Kidney epithelial cell (primary cell): ENCODE data around the gene KCTD2. TPM values are rescaled to one million over a fixed set of nuclear protein-coding genes. Genes with fewer than 3 reads are reported as not detected.
"Not testable (repeated sequence)": the region's sequence is repeated elsewhere in the genome, so short reads cannot be mapped to it uniquely, and the experiment has no call there.

Experiments
- DNase-seq: peaks from one replicate; pipeline ENCODE4 v3.0.0-alpha.2; 2010; ENCODE audit warnings: low read depth
- H3K27me3 ChIP-seq: 2 replicates; pipeline ENCODE4 v1.6.0; 2011; ENCODE audit warnings: low read length; ENCODE audit not compliant: control insufficient read depth, insufficient read depth
- H3K36me3 ChIP-seq: 2 replicates; pipeline ENCODE4 v1.5.1; 2011; ENCODE audit warnings: low read length; ENCODE audit not compliant: control insufficient read depth, insufficient read depth
- H3K4me3 ChIP-seq: 2 replicates; pipeline ENCODE4 v1.5.1; 2011; ENCODE audit warnings: low read depth, mild to moderate bottlenecking, control low read depth, low read length
- total RNA-seq: library from RNA; depleted of rRNA; stranded (reverse); fragments of >200 nt; gene quantifications from 2 replicates; pipeline ENCODE4 v1.2.3, GENCODE V29; 2015
- TF ChIP-seq, protein P1 (sequence below): IDR thresholded peaks from 2 replicates; pipeline ENCODE4 v1.5.1; 2011; ENCODE audit warnings: mild to moderate bottlenecking, moderate library complexity, low read length, control low read depth, inconsistent platforms; ENCODE audit not compliant: insufficient read depth, poor library complexity, severe bottlenecking

Gene KCTD2
- total RNA-seq, 1 donor from 2014 or later, result 15.6 TPM

DNA sequence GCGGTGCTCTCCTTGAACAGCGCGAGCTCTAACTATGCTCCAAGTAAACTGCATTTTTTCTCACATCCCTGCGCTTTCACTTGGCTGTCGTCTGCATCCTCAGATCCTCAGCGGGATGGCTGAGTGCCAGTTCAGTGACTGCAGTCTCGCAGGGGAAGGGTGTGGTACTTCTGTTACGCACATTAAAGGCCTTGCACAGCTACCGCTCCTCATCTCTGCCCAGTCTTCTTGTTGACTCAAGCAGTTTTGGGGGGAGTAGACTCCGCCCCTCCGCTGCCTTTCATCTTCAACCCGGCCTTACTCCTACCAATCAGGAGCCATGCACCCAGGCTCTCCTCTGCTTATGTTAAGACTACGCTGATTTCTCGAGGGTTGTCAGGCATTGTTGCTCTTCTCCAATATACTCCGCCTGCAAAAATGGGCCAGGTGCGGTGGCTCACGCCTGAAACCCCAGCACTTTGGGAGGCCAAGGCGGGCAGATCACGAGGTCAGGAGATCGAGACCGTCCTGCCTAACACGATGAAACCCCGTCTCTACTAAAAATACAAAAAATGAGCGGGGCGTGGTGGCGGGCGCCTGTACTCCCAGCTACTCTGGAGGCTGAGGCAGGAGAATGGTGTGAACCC lies 10.3 kb upstream of the KCTD2 start:
- Histone ChIP-seq H3K27me3 (no peaks in the 10 kb centered on the region), H3K36me3 (no peaks in the 10 kb centered on the region), H3K4me3 (no peak overlapping the region)
- TF ChIP-seq, protein P1, sequence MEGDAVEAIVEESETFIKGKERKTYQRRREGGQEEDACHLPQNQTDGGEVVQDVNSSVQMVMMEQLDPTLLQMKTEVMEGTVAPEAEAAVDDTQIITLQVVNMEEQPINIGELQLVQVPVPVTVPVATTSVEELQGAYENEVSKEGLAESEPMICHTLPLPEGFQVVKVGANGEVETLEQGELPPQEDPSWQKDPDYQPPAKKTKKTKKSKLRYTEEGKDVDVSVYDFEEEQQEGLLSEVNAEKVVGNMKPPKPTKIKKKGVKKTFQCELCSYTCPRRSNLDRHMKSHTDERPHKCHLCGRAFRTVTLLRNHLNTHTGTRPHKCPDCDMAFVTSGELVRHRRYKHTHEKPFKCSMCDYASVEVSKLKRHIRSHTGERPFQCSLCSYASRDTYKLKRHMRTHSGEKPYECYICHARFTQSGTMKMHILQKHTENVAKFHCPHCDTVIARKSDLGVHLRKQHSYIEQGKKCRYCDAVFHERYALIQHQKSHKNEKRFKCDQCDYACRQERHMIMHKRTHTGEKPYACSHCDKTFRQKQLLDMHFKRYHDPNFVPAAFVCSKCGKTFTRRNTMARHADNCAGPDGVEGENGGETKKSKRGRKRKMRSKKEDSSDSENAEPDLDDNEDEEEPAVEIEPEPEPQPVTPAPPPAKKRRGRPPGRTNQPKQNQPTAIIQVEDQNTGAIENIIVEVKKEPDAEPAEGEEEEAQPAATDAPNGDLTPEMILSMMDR, result no peak
- DNase-seq, result no peak

GRCh38 chr17:75039238-75039637 lies 7.8 kb upstream of the KCTD2 start:
- H3K36me3 ChIP-seq, result peaks cover 1% of the 10 kb centered on the region
- no peak for DNase-seq
- TF ChIP-seq, protein P1, result no peak
- H3K4me3 ChIP-seq, result no peak overlapping the region
- H3K27me3 ChIP-seq, result no peaks in the 10 kb centered on the region

DNA sequence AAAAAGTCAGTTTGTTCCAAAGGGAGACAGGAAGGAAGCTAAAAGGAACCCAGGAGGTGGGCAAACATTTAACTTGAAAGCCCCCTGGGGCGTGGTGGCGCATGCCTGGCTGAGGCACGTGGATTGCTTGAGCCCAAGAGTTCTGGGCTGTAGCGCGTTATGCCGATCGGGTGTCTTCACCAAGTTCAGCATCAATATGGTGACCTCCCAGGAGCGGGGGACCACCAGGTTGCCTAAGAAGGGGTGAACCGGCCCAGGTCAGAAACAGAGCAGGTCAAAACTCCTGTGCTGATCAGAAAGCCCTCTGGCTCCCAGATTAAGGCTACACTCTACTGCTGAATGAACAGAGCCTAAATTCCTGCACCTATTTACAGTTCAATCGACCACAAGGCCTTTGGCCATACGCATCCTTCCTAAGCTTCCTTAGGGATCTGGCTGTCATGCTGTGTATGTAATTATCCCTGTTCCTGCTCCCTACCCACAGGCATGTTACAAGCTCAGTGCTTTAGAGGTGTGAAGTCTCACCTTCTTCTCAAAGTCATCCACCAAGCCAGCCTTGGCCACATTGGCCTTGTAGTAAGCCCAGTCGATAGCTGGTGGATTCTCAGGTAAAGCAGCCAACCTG lies 5.3 kb upstream of the KCTD2 start:
- TF ChIP-seq, protein P1, result no peak
- DNase-seq, result no peak
- no peak overlapping the region for H3K4me3 ChIP-seq
- peaks cover 1% of the 10 kb centered on the region for H3K36me3 ChIP-seq
- no peaks in the 10 kb centered on the region for H3K27me3 ChIP-seq

GRCh38 chr17:75043789-75044188 lies 3.2 kb upstream of the KCTD2 start:
- H3K4me3 ChIP-seq, H3K27me3 ChIP-seq, H3K36me3 ChIP-seq, DNase-seq: not testable (repeated sequence)

DNA sequence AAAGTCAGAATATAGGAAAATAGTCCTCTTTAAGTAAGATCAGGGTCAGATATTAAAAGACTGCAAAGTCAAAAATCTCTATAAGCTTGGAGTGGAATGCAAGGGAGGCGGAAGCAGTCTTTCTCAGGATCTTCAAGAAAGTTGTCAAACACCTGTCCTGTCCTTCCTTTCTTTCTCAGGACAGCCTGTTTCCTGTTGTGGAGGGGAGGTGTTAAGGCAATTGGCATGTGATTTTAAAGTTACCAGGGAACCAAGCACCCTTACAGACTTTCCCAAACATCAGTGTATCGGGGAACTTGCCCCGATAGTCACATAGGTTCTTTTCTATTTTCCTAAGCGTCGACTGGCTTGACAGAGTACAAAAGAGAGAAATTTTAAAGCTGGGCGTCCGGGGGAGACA lies 2.3 kb upstream of the KCTD2 start:
- TF ChIP-seq, protein P1, result no peak
- no peak for DNase-seq
- Histone ChIP-seq H3K4me3 (no peak overlapping the region), H3K27me3 (no peaks in the 10 kb centered on the region), H3K36me3 (peaks cover 1% of the 10 kb centered on the region)

- not testable (repeated sequence) for DNase-seq, H3K36me3 ChIP-seq, H3K27me3 ChIP-seq
- peak overlapping the region; percentile 100 for H3K4me3 ChIP-seq
Measured at GRCh38 chr17:75045946-75046406, 1.0 kb upstream of the KCTD2 start.

DNA sequence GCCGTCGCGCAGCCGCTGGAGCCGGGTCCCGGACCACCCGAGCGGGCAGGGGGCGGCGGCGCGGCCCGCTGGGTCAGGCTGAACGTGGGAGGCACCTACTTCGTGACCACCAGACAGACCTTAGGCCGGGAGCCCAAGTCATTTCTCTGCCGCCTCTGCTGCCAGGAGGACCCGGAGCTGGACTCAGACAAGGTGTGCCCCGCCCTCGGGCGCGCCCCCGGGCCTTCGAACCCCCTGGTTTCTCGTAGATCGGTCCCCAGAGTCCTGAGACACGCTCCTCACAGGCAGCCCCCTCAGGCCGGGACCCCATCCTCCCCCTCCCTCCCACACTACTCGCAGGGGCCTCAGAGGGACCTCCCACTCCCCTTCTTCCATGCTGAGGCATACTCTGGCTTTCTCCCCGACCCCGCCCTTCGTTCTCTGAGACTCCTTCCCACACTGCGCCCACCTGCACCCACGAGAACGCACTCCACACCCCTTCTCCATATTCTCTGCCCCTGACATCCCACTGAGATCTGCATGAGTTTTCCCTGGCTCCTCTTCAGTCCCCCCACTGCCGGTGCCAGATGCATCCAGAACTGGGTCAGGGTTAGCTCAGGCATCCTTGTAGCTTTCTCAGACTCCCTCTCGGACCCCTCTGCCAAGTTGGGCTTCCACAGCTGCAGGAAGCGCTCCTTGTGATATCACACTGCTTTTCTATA lies 523 bp downstream of the KCTD2 start:
- H3K4me3 ChIP-seq, result peak overlapping the region; percentile 100
- TF ChIP-seq, protein P1, result no peak
- no peaks in the 10 kb centered on the region for H3K27me3 ChIP-seq
- DNase-seq, result no peak
- no peaks in the 10 kb centered on the region for H3K36me3 ChIP-seq
